Ishikawa (cell line): ENCODE results near the gene CLDN7.

Experiments
- CEBPB ChIP-seq: IDR thresholded peaks from 2 replicates; pipeline ENCODE4 v1.6.1; 2012
- CREB1 ChIP-seq: IDR thresholded peaks from 2 replicates; pipeline ENCODE4 v1.6.1; 2012; ENCODE audit warnings: low read depth
- EGR1 ChIP-seq: IDR thresholded peaks from 2 replicates; pipeline ENCODE4 v1.6.1; 2012
- EP300 ChIP-seq: IDR thresholded peaks from 2 replicates; pipeline ENCODE4 v1.6.1; 2012; ENCODE audit warnings: borderline replicate concordance
- FOXM1 ChIP-seq: IDR thresholded peaks from 2 replicates; pipeline ENCODE4 v1.6.1; 2012; ENCODE audit warnings: low read depth, borderline replicate concordance
- MAX ChIP-seq: IDR thresholded peaks from 2 replicates; pipeline ENCODE4 v1.6.1; 2012
- NFIC ChIP-seq: IDR thresholded peaks from 2 replicates; pipeline ENCODE4 v1.6.1; 2012
- RAD21 ChIP-seq: IDR thresholded peaks from 2 replicates; pipeline ENCODE4 v1.6.1; 2012; ENCODE audit warnings: low read depth
- REST ChIP-seq: IDR thresholded peaks from 2 replicates; pipeline ENCODE4 v1.6.1; 2012; ENCODE audit warnings: low read depth, mild to moderate bottlenecking
- TAF1 ChIP-seq: IDR thresholded peaks from 2 replicates; pipeline ENCODE4 v1.6.1; 2012; ENCODE audit warnings: low read depth, mild to moderate bottlenecking
- TCF12 ChIP-seq: IDR thresholded peaks from 2 replicates; pipeline ENCODE4 v1.6.1; 2012; ENCODE audit warnings: low read depth
- TEAD4 ChIP-seq: IDR thresholded peaks from 2 replicates; pipeline ENCODE4 v1.6.1; 2012
- USF1 ChIP-seq: IDR thresholded peaks from 2 replicates; pipeline ENCODE4 v1.6.1; 2012
- YY1 ChIP-seq: IDR thresholded peaks from 2 replicates; pipeline ENCODE4 v1.6.1; 2012; ENCODE audit warnings: low read depth
- ZBTB7A ChIP-seq: IDR thresholded peaks from 2 replicates; pipeline ENCODE4 v1.6.1; 2012; ENCODE audit warnings: low read depth

CLDN7 gene

GRCh38 chr17:7260151-7260550 lies 2.1 kb downstream of the CLDN7 start:
- no peak for TF ChIP-seq FOXM1
- no peak for TF ChIP-seq TEAD4
- TF ChIP-seq CREB1: no peak

- no peak for TF ChIP-seq TEAD4
- TF ChIP-seq CEBPB: no peak
- TF ChIP-seq EP300: no peak
- TF ChIP-seq CREB1: no peak
- TF ChIP-seq ZBTB7A: no peak
- TF ChIP-seq TAF1: no peak
- no peak for TF ChIP-seq YY1
- TF ChIP-seq EGR1: no peak
- no peak for TF ChIP-seq REST
- TF ChIP-seq FOXM1: no peak
- TF ChIP-seq USF1: no peak
- TF ChIP-seq TCF12: no peak
- TF ChIP-seq RAD21: no peak
- no peak for TF ChIP-seq NFIC
- TF ChIP-seq MAX: no peak
These were observed 2.8 kb downstream of the CLDN7 start for GRCh38 chr17:7259555-7259889.

- peak; percentile 82 for TF ChIP-seq EGR1
- no peak for TF ChIP-seq REST
- peak; percentile 86 for TF ChIP-seq CEBPB
These were observed 3.3 kb downstream of the CLDN7 start for GRCh38 chr17:7258731-7259554.

- no peak for TF ChIP-seq TEAD4
- TF ChIP-seq FOXM1: no peak
- TF ChIP-seq CREB1: no peak
- TF ChIP-seq NFIC: no peak
- TF ChIP-seq YY1: no peak
- TF ChIP-seq EGR1: no peak
These were observed 5.4 kb downstream of the CLDN7 start for GRCh38 chr17:7256766-7257456.

- TF ChIP-seq MAX: no peak
- no peak for TF ChIP-seq REST
- no peak for TF ChIP-seq ZBTB7A
- TF ChIP-seq RAD21: no peak
- no peak for TF ChIP-seq TAF1
- TF ChIP-seq EGR1: no peak
- no peak for TF ChIP-seq USF1
- TF ChIP-seq TEAD4: no peak
- no peak for TF ChIP-seq YY1
- TF ChIP-seq FOXM1: no peak
- no peak for TF ChIP-seq TCF12
- TF ChIP-seq CEBPB: no peak
- TF ChIP-seq NFIC: no peak
- TF ChIP-seq EP300: no peak
These were observed 7.8 kb downstream of the CLDN7 start for GRCh38 chr17:7254511-7254910.
